Subcutaneous adipose tissue (tissue), 4 donors: ENCODE results near the gene MAN2A1. TPM values are rescaled to one million over a fixed set of nuclear protein-coding genes. Genes with fewer than 3 reads are reported as not detected.

Source experiments
- total RNA-seq, 4 donors: library from RNA; depleted of rRNA; stranded (reverse); fragments of >200 nt; gene quantifications; one replicate each; pipeline ENCODE4 v1.1.0, GENCODE V29; 2016
- TF ChIP-seq, protein P1 (sequence below): fragments of 450-650 bp; IDR thresholded peaks from one replicate; pipeline ENCODE4 v1.5.1; 2016; ENCODE audit warnings: low read depth, mild to moderate bottlenecking, control low read depth, antibody characterized with exemption, moderate library complexity

Gene MAN2A1
- total RNA-seq, 4 donors from 2014 or later: 42.8 to 67.8 (median 54.4) TPM

DNA sequence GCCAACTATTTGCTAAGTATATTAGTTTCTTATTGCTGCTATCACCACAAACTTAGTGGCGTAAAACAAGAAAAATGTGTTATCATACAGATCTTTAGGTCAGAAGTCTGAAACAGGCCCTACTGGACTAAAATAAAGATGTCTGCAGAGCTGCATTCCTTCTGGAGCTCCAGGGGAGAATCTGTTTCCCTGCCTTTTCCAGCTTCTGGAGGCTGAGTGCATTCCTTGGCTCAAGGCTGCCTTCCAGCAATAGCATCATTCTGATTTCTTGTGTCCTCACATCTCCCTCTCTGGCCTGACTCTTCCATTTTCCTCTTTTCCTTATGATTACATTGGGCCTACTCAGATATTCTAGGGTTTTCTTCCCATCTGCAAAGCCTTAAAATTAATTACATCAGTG lies 15.9 kb downstream of the MAN2A1 start:
- TF ChIP-seq, protein P1, sequence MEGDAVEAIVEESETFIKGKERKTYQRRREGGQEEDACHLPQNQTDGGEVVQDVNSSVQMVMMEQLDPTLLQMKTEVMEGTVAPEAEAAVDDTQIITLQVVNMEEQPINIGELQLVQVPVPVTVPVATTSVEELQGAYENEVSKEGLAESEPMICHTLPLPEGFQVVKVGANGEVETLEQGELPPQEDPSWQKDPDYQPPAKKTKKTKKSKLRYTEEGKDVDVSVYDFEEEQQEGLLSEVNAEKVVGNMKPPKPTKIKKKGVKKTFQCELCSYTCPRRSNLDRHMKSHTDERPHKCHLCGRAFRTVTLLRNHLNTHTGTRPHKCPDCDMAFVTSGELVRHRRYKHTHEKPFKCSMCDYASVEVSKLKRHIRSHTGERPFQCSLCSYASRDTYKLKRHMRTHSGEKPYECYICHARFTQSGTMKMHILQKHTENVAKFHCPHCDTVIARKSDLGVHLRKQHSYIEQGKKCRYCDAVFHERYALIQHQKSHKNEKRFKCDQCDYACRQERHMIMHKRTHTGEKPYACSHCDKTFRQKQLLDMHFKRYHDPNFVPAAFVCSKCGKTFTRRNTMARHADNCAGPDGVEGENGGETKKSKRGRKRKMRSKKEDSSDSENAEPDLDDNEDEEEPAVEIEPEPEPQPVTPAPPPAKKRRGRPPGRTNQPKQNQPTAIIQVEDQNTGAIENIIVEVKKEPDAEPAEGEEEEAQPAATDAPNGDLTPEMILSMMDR: no peak

DNA sequence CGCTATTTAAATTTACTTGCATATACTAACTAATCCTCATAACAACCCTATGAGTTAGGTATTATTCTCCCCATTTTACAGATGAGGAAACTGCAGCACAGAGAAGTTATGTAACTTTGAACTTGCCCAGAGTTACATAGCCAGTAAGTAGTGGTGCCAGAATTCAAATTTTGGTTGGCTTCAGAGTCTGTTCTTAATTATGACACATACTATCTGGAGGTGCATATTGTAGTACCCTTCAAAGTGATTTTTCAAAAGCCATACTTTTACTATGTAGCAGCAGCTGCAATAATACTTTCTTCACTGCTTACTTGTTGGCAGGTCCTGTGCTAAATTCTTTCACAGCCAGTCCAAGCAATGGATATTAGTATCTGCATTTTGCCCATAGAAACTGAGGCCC lies 16.4 kb downstream of the MAN2A1 start:
- TF ChIP-seq, protein P1: no peak

DNA sequence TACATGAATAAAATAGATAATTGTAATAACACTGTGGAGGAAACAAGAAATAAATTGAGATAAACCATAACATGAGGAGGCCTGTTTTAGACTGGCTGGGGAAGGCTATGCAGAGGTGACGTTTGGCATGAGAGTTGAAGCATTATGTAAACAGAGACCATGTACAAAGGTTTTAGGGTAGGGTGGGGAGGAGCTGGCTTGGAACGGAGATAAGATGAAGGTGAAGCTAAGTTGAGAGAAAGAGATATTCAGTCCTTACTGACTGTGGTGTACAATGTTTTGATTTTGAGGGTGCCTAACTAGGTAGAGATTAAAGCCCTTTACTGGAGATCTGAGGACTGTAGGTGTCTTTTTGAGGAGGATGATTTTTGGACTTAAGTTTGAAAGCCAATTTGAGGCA lies 17.8 kb downstream of the MAN2A1 start:
- TF ChIP-seq, protein P1: no peak

DNA sequence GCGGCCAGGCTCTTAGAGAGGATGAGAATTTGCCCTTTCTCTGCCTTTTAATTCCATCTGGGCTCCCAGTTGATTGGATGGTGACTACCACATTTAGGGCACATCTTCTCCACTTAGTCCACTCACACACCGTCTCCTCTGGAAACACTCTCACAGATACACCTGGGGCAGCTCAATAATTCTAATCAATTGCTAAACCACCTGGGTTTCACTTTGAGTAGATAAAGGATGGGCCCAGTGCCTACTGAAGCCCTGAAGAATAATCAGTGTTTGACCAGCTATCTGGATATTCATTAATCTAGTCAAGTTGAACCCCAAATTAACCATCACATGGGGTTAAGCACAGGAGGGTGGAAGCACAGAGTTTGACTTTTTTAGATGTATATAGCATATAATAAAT lies 19.1 kb downstream of the MAN2A1 start:
- TF ChIP-seq, protein P1: no peak

DNA sequence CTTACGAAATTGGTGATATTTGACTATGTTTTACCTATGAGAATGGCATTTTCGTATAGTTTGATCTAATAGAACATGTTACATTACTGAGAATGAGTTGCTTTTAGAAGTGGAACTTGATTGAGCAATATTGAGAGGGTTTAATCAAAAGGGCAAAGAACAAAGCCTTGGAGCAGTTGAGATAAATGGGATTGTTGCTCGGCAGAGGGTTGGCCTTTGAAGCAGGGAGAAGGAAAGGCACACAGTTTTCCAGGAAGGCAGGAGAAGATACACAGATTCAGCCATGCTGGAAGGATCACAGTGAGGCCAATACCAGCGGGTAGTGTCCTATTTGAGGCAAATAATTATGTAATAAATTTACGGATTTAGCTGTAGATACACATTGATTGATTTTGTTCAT lies 19.5 kb downstream of the MAN2A1 start:
- TF ChIP-seq, protein P1: no peak

DNA sequence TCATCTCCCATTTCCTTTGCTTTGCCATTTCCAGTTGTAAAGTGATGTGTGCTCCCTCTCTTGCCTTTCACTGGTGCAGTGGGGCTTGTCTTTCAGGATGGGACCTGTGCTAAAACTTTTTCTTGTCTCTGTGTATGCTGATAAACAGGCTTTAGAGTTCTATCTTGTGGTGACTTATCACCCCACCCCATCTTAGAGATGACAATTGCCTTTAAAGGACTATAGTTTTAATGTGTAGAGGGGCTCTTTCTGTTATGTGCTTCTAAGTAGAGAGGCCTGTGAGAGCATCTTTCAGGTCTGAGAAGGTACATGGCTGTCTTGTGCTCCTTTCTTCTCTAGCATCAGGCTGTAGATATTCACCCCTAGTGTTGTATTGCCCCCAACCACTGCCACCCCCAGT lies 21.9 kb downstream of the MAN2A1 start:
- TF ChIP-seq, protein P1: no peak

DNA sequence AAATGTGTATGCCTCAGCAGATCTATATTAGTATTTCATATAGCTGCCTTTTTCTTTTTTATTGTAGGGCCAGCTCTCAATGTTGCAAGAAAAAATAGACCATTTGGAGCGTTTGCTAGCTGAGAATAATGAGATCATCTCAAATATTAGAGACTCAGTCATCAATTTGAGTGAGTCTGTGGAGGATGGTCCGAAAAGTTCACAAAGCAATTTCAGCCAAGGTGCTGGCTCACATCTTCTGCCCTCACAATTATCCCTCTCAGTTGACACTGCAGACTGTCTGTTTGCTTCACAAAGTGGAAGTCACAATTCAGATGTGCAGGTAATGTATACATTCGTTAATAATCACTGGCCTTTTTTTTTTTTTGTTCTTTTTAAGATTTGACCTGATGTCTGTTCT lies 23.7 kb downstream of the MAN2A1 start:
- TF ChIP-seq, protein P1: no peak

DNA sequence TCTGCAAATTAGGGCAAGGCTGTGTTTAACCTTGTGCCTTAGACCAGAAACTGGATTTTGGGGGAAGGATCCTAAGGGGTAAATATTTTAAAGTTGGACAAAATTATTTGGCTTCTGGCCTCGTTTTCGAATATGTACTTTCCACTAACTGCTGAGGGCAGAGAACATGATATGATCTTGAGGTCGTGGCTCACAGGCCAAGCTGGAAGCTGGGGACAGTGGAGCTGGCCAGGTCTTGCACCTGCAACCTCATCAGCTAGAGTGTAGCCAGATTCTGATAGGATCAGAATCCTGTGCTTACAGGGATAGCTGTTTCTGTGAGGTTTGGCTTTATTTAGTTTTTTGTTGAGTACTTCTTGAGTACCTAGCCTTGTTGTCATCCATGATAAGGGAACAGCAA lies 24.9 kb downstream of the MAN2A1 start:
- TF ChIP-seq, protein P1: no peak
